Activated naive CD8-positive, alpha-beta T cell (primary cell): ENCODE measurements around the gene CZIB.

Experiments
- H3K27ac Mint-ChIP-seq: one replicate; pipeline ENCODE4 v1.8.0; 2021; ENCODE audit warnings: mixed read lengths
- H3K27me3 Mint-ChIP-seq: one replicate; pipeline ENCODE4 v1.8.0; 2021; ENCODE audit warnings: mixed read lengths
- H3K36me3 Mint-ChIP-seq: one replicate; pipeline ENCODE4 v1.8.0; 2021; ENCODE audit warnings: mixed read lengths
- H3K4me1 Mint-ChIP-seq: one replicate; pipeline ENCODE4 v1.8.0; 2021; ENCODE audit warnings: low read depth, mixed read lengths
- H3K4me3 Mint-ChIP-seq: one replicate; pipeline ENCODE4 v1.8.0; 2021; ENCODE audit warnings: mild to moderate bottlenecking, mixed read lengths
- H3K9me3 Mint-ChIP-seq: one replicate; pipeline ENCODE4 v1.8.0; 2021; ENCODE audit warnings: low read depth, mixed read lengths

The CZIB gene

GRCh38 chr1:53250325-53250724 lies 29.9 kb upstream of the CZIB start:
- Mint-ChIP-seq H3K4me3 (no peak overlapping the region), H3K27me3 (no peaks in the 10 kb centered on the region), H3K4me1 (no peaks in the 10 kb centered on the region), H3K27ac (no peak overlapping the region), H3K9me3 (no peaks in the 10 kb centered on the region), H3K36me3 (peaks cover 15% of the 10 kb centered on the region)

GRCh38 chr1:53249706-53250105 lies 29.3 kb upstream of the CZIB start:
- H3K27me3 Mint-ChIP-seq: no peaks in the 10 kb centered on the region

GRCh38 chr1:53246261-53247134 lies 26.1 kb upstream of the CZIB start:
- Mint-ChIP-seq H3K36me3 (peaks cover 14% of the 10 kb centered on the region), H3K9me3 (no peaks in the 10 kb centered on the region), H3K4me3 (no peak overlapping the region), H3K27ac (no peak overlapping the region), H3K4me1 (no peaks in the 10 kb centered on the region), H3K27me3 (no peaks in the 10 kb centered on the region)

More at GRCh38 chr1:53249706-53250105, 29.3 kb upstream of the CZIB start:
- Mint-ChIP-seq H3K9me3 (no peaks in the 10 kb centered on the region), H3K36me3 (peaks cover 18% of the 10 kb centered on the region), H3K4me1 (no peaks in the 10 kb centered on the region), H3K27ac (no peak overlapping the region), H3K4me3 (no peak overlapping the region)

- H3K4me3 Mint-ChIP-seq: no peak overlapping the region
- H3K36me3 Mint-ChIP-seq: peaks cover 8% of the 10 kb centered on the region
- H3K27ac Mint-ChIP-seq: no peak overlapping the region
- H3K4me1 Mint-ChIP-seq: peaks cover 2% of the 10 kb centered on the region
- no peaks in the 10 kb centered on the region for H3K9me3 Mint-ChIP-seq
- no peaks in the 10 kb centered on the region for H3K27me3 Mint-ChIP-seq
Measured at GRCh38 chr1:53244141-53244540, 23.7 kb upstream of the CZIB start.

GRCh38 chr1:53242381-53242780 lies 21.9 kb upstream of the CZIB start:
- no peaks in the 10 kb centered on the region for H3K27me3 Mint-ChIP-seq
- H3K27ac Mint-ChIP-seq: no peak overlapping the region
- peaks cover 16% of the 10 kb centered on the region for H3K4me1 Mint-ChIP-seq

GRCh38 chr1:53241828-53242227 lies 21.4 kb upstream of the CZIB start:
- H3K4me1 Mint-ChIP-seq: peaks cover 18% of the 10 kb centered on the region
- no peaks in the 10 kb centered on the region for H3K27me3 Mint-ChIP-seq
- peaks cover 7% of the 10 kb centered on the region for H3K36me3 Mint-ChIP-seq
- no peak overlapping the region for H3K27ac Mint-ChIP-seq
- H3K4me3 Mint-ChIP-seq: no peak overlapping the region
- no peaks in the 10 kb centered on the region for H3K9me3 Mint-ChIP-seq

More at GRCh38 chr1:53242381-53242780, 21.9 kb upstream of the CZIB start:
- no peaks in the 10 kb centered on the region for H3K9me3 Mint-ChIP-seq
- H3K4me3 Mint-ChIP-seq: no peak overlapping the region
- H3K36me3 Mint-ChIP-seq: peaks cover 11% of the 10 kb centered on the region

GRCh38 chr1:53238197-53239155 lies 18.0 kb upstream of the CZIB start, which contains the start of gene MAGOH:
Gene MAGOH, minus strand, starts transcription at chr1:53238518. Its CDS starts 70 bp downstream, at chr1:53238448.
- H3K27me3 Mint-ChIP-seq: no peaks in the 10 kb centered on the region

GRCh38 chr1:53237638-53238037 lies 17.2 kb upstream of the CZIB start:
- H3K4me1 Mint-ChIP-seq: peaks cover 37% of the 10 kb centered on the region
- H3K4me3 Mint-ChIP-seq: peak overlapping the region; percentile 97
- H3K27me3 Mint-ChIP-seq: no peaks in the 10 kb centered on the region
- H3K36me3 Mint-ChIP-seq: peaks cover 6% of the 10 kb centered on the region
- H3K27ac Mint-ChIP-seq: peak overlapping the region; percentile 96
- no peaks in the 10 kb centered on the region for H3K9me3 Mint-ChIP-seq

More at GRCh38 chr1:53238197-53239155, 18.0 kb upstream of the CZIB start, which contains the start of gene MAGOH:
- Mint-ChIP-seq H3K27ac (peak within 1 kb of the TSS; percentile 96), H3K4me1 (peaks cover 37% of the 10 kb centered on the region), H3K36me3 (peaks cover 5% of the 10 kb centered on the region), H3K4me3 (peak within 1 kb of the TSS; percentile 97), H3K9me3 (no peaks in the 10 kb centered on the region)

- Mint-ChIP-seq H3K4me1 (peaks cover 15% of the 10 kb centered on the region), H3K27me3 (no peaks in the 10 kb centered on the region), H3K9me3 (no peaks in the 10 kb centered on the region), H3K36me3 (no peaks in the 10 kb centered on the region), H3K27ac (peak overlapping the region; percentile 96), H3K4me3 (peak overlapping the region; percentile 92)
Measured at GRCh38 chr1:53220962-53221286, 490 bp upstream of the CZIB start.

GRCh38 chr1:53219711-53220110 lies 723 bp downstream of the CZIB start:
- H3K27me3 Mint-ChIP-seq: no peaks in the 10 kb centered on the region
- H3K4me1 Mint-ChIP-seq: peaks cover 15% of the 10 kb centered on the region
- no peaks in the 10 kb centered on the region for H3K36me3 Mint-ChIP-seq
- H3K9me3 Mint-ChIP-seq: no peaks in the 10 kb centered on the region
- H3K27ac Mint-ChIP-seq: peak overlapping the region; percentile 96
- peak overlapping the region; percentile 92 for H3K4me3 Mint-ChIP-seq

- peak overlapping the region; percentile 52 for H3K4me3 Mint-ChIP-seq
- no peaks in the 10 kb centered on the region for H3K9me3 Mint-ChIP-seq
- no peaks in the 10 kb centered on the region for H3K27me3 Mint-ChIP-seq
- H3K36me3 Mint-ChIP-seq: no peaks in the 10 kb centered on the region
- H3K4me1 Mint-ChIP-seq: peaks cover 15% of the 10 kb centered on the region
- peak overlapping the region; percentile 96 for H3K27ac Mint-ChIP-seq
Measured at GRCh38 chr1:53218201-53218600, 2.2 kb downstream of the CZIB start.

- Mint-ChIP-seq H3K4me3 (no peak overlapping the region), H3K4me1 (peaks cover 12% of the 10 kb centered on the region), H3K36me3 (peaks cover 2% of the 10 kb centered on the region), H3K27ac (no peak overlapping the region), H3K27me3 (no peaks in the 10 kb centered on the region), H3K9me3 (no peaks in the 10 kb centered on the region)
Measured at GRCh38 chr1:53214376-53214940, 6.0 kb downstream of the CZIB start.

- Mint-ChIP-seq H3K4me1 (no peaks in the 10 kb centered on the region), H3K4me3 (no peak overlapping the region), H3K27ac (no peak overlapping the region), H3K9me3 (no peaks in the 10 kb centered on the region), H3K27me3 (no peaks in the 10 kb centered on the region), H3K36me3 (peaks cover 16% of the 10 kb centered on the region)
Measured at GRCh38 chr1:53210954-53211353, 9.5 kb downstream of the CZIB start.

GRCh38 chr1:53210352-53210751 lies 10.1 kb downstream of the CZIB start:
- H3K9me3 Mint-ChIP-seq: no peaks in the 10 kb centered on the region
- H3K4me1 Mint-ChIP-seq: no peaks in the 10 kb centered on the region
- no peaks in the 10 kb centered on the region for H3K27me3 Mint-ChIP-seq
- H3K4me3 Mint-ChIP-seq: no peak overlapping the region
- H3K36me3 Mint-ChIP-seq: peaks cover 17% of the 10 kb centered on the region
- no peak overlapping the region for H3K27ac Mint-ChIP-seq

- no peak overlapping the region for H3K27ac Mint-ChIP-seq
- H3K27me3 Mint-ChIP-seq: no peaks in the 10 kb centered on the region
- H3K9me3 Mint-ChIP-seq: peaks cover 4% of the 10 kb centered on the region
- peaks cover 41% of the 10 kb centered on the region for H3K36me3 Mint-ChIP-seq
- H3K4me3 Mint-ChIP-seq: no peak overlapping the region
- peaks cover 3% of the 10 kb centered on the region for H3K4me1 Mint-ChIP-seq
Measured at GRCh38 chr1:53207726-53208125, 12.7 kb downstream of the CZIB start.
